PC-9 (cell line): ENCODE results near the gene MROH9. TPM values are rescaled to one million over a fixed set of nuclear protein-coding genes. Genes with fewer than 3 reads are reported as not detected.

ENCODE experiments used
- BruUV-seq: library from RNA; stranded (reverse); fragments of 400-500 nt; replicated peaks from 2 replicates; lab custom pipeline; 2021; lab: Mats Ljungman, UMichigan
- CTCF ChIA-PET: fragments of 300-600 bp; sonication (Branson Sonifier 250); formaldehyde crosslinking; loops from one replicate; lab custom pipeline; 2022; ENCODE audit warnings: antibody characterized with exemption; lab: Charles Lee
- POLR2A ChIA-PET: fragments of 300-600 bp; sonication (Branson Sonifier 250); formaldehyde crosslinking; loops from one replicate; lab custom pipeline; 2022; ENCODE audit warnings: antibody characterized with exemption; ENCODE audit not compliant: unreplicated experiment; lab: Charles Lee
- DNase-seq, 2 experiments: peaks; one replicate each; pipeline versions ENCODE4 v3.0.0 to v3.0.0-alpha.2; 2015 to 2022; ENCODE audit warnings: mixed read lengths in 1 of 2
- H2AFZ ChIP-seq: fragments of 200-600 bp; sonication (generic); 2 replicates; pipeline ENCODE4 v1.8.1; 2017; ENCODE audit warnings: antibody characterized with exemption
- H3F3A ChIP-seq: fragments of 200-600 bp; sonication (generic); 2 replicates; pipeline ENCODE4 v1.8.1; 2017; ENCODE audit warnings: antibody characterized with exemption, mild to moderate bottlenecking, low read depth; ENCODE audit not compliant: insufficient read depth
- H3K27ac ChIP-seq: fragments of 200-600 bp; sonication (generic); 2 replicates; pipeline ENCODE4 v1.6.1; 2016; ENCODE audit warnings: mixed run types
- H3K27me3 ChIP-seq: fragments of 200-600 bp; sonication (generic); 2 replicates; pipeline ENCODE4 v1.6.1; 2016; ENCODE audit warnings: low read depth, mixed run types; ENCODE audit not compliant: insufficient read depth
- H3K36me3 ChIP-seq: fragments of 200-600 bp; sonication (generic); 2 replicates; pipeline ENCODE4 v1.6.1; 2016; ENCODE audit warnings: low read depth, mixed run types
- H3K4me1 ChIP-seq: fragments of 200-600 bp; sonication (generic); replicated peaks from 2 replicates; pipeline ENCODE4 v1.6.1; 2016; ENCODE audit warnings: mixed run types; ENCODE audit not compliant: insufficient read depth
- H3K4me2 ChIP-seq: fragments of 200-600 bp; sonication (generic); 2 replicates; pipeline ENCODE4 v1.6.1; 2017; ENCODE audit warnings: mixed run types
- H3K4me3 ChIP-seq: fragments of 200-600 bp; sonication (generic); 2 replicates; pipeline ENCODE4 v1.6.1; 2016; ENCODE audit warnings: mixed run types
- H3K79me2 ChIP-seq: fragments of 200-600 bp; sonication (generic); 2 replicates; pipeline ENCODE4 v1.6.1; 2017; ENCODE audit warnings: low read depth, mixed run types
- H3K9me2 ChIP-seq: fragments of 200-600 bp; sonication (generic); 2 replicates; pipeline ENCODE4 v1.8.1; 2017; ENCODE audit warnings: mild to moderate bottlenecking; ENCODE audit not compliant: insufficient read depth
- H3K9me3 ChIP-seq: fragments of 200-600 bp; sonication (generic); 2 replicates; pipeline ENCODE4 v1.8.1; 2016; ENCODE audit warnings: low read depth; ENCODE audit not compliant: insufficient read depth
- H4K20me1 ChIP-seq: fragments of 200-600 bp; sonication (generic); 2 replicates; pipeline ENCODE4 v1.8.1; 2017; ENCODE audit not compliant: insufficient read depth
- EZH2 ChIP-seq: fragments of 200-600 bp; sonication (generic); IDR thresholded peaks from 2 replicates; pipeline ENCODE4 v1.8.0; 2017; ENCODE audit warnings: antibody characterized with exemption, low read depth
- intact Hi-C: fragments of 100-400 bp; cut with micrococcal nuclease; formaldehyde crosslinking; loops from one replicate; pipeline ENCODE4 v1.10.0; 2022; ENCODE audit not compliant: unreplicated experiment
- total RNA-seq: library from RNA; stranded (reverse); gene quantifications from 2 replicates; pipeline ENCODE4 v1.2.3, GENCODE V29; 2021
- TF ChIP-seq, protein P1 (sequence below): fragments of 200-600 bp; sonication (generic); conservative IDR thresholded peaks from 2 replicates; pipeline ENCODE4 v1.6.1; 2017; ENCODE audit warnings: mixed run types, antibody characterized with exemption, mild to moderate bottlenecking, moderate library complexity

The MROH9 gene
- total RNA-seq, 1 experiment from 2014 or later, result not detected

DNA sequence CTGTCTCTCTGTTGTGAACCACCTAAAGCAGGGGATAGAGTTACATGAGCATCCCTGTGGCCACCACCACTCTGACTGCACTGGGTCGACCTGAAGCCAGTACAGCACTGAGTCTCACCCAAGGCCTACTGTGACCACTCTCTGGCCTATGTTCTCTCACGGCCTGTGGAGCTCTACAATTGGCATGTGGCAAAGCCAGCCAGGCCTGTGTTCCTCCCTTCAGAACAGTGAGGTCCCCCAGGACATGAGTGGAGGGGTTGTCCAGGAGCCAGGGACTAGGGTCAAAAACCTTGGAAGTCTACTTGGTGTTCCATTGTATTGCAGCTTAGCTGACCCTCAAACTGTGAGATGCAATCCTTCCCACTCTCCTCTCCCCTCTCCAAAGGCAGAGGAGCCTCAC, 112.7 kb downstream of the MROH9 start:
- CTCF ChIA-PET, result no interaction called here
- intact Hi-C loops, result no loop called here
- no peaks in the 10 kb centered on the region for H3F3A ChIP-seq
- BruUV-seq, result no TSS peak
- DNase-seq, result no peak
- H3K9me3 ChIP-seq, result no peaks in the 10 kb centered on the region
- H3K4me3 ChIP-seq, result no peak overlapping the region
- no peak for TF ChIP-seq EZH2
- TF ChIP-seq, protein P1, sequence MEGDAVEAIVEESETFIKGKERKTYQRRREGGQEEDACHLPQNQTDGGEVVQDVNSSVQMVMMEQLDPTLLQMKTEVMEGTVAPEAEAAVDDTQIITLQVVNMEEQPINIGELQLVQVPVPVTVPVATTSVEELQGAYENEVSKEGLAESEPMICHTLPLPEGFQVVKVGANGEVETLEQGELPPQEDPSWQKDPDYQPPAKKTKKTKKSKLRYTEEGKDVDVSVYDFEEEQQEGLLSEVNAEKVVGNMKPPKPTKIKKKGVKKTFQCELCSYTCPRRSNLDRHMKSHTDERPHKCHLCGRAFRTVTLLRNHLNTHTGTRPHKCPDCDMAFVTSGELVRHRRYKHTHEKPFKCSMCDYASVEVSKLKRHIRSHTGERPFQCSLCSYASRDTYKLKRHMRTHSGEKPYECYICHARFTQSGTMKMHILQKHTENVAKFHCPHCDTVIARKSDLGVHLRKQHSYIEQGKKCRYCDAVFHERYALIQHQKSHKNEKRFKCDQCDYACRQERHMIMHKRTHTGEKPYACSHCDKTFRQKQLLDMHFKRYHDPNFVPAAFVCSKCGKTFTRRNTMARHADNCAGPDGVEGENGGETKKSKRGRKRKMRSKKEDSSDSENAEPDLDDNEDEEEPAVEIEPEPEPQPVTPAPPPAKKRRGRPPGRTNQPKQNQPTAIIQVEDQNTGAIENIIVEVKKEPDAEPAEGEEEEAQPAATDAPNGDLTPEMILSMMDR, result no peak
- no peaks in the 10 kb centered on the region for H3K79me2 ChIP-seq
- no peaks in the 10 kb centered on the region for H3K4me1 ChIP-seq
- no peak overlapping the region for H3K4me2 ChIP-seq
- no peaks in the 10 kb centered on the region for H3K27me3 ChIP-seq
- no peaks in the 10 kb centered on the region for H3K9me2 ChIP-seq
- H3K27ac ChIP-seq, result no peak overlapping the region
- no peak overlapping the region for H2AFZ ChIP-seq
- H4K20me1 ChIP-seq, result no peaks in the 10 kb centered on the region
- POLR2A ChIA-PET, result no interaction called here
- no peaks in the 10 kb centered on the region for H3K36me3 ChIP-seq

DNA sequence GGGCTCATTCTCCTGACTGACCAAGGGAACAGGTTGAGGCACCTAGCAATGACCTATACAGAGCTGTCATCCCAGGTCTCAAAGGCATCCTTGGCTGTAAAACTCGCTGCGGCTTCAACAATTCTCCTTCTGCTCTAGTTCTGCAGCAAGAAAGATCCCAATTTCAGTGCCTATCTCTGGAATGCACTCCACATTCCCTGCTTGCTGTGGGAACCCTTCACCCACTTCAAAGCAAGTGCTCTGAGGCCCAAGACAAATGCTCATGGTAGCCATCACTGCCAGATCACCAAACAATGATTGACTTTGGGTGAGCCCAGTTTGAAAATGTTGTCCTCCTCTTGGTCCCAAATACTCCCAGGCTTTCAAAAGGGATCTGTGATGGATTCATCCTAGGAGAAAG, 117.6 kb downstream of the MROH9 start:
- Histone ChIP-seq H3K79me2 (no peaks in the 10 kb centered on the region), H4K20me1 (no peaks in the 10 kb centered on the region), H3K27ac (no peak overlapping the region), H3K9me3 (no peaks in the 10 kb centered on the region), H3K4me1 (no peaks in the 10 kb centered on the region), H3K27me3 (no peaks in the 10 kb centered on the region), H3K9me2 (no peaks in the 10 kb centered on the region), H3K4me2 (no peak overlapping the region), H3K36me3 (no peaks in the 10 kb centered on the region), H3F3A (no peaks in the 10 kb centered on the region), H3K4me3 (no peak overlapping the region), H2AFZ (no peak overlapping the region)
- no TSS peak for BruUV-seq
- intact Hi-C loops, result no loop called here
- TF ChIP-seq, protein P1, result no peak
- TF ChIP-seq EZH2, result no peak
- ChIA-PET CTCF (no interaction called here), POLR2A (no interaction called here)
- no peak for DNase-seq

DNA sequence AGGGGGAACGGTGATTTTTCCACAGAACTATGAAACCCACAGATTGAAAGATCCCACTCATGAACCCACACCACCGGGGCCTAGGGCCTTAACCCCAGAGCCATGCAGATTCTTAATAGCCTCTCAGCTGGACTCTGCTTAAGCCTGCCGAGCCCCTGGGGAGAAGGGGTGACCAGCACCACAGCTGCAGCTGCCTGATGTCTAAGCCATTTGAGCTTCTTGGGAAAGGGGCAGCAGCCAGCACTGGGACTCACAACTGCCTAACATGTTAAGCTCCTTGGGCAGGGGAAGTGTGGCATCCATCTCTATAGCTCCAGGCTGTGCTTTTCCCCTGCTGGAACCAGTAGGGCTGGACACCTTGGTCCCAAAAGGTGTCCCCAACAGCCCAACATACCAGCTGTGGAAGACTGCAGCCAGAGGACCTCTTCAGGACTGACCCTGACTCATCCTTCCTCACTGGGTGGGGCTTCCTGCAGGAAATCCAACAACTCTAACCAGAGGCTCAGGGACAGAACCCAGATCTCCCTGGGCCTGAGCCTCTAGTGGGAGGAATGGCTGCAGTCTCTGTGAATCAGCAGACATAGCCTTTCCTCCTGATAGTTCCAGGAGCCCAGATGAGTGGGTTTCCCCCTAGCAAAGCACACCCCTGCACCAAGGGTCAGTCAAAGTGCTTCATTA, 120.8 kb downstream of the MROH9 start:
- Histone ChIP-seq H3K4me3 (no peak overlapping the region), H3K27me3 (no peaks in the 10 kb centered on the region), H3K27ac (no peak overlapping the region), H3K9me3 (no peaks in the 10 kb centered on the region), H2AFZ (no peak overlapping the region), H3K4me2 (no peak overlapping the region), H3F3A (no peaks in the 10 kb centered on the region), H3K4me1 (no peaks in the 10 kb centered on the region), H3K36me3 (no peaks in the 10 kb centered on the region), H3K79me2 (no peaks in the 10 kb centered on the region), H4K20me1 (no peaks in the 10 kb centered on the region), H3K9me2 (no peaks in the 10 kb centered on the region)
- ChIA-PET POLR2A (no interaction called here), CTCF (no interaction called here)
- no peak for DNase-seq
- intact Hi-C loops, result no loop called here
- no peak for TF ChIP-seq EZH2
- TF ChIP-seq, protein P1, result no peak
- BruUV-seq, result no TSS peak
